ENCODE measurements around the gene ANKRD40. TPM values are rescaled to one million over a fixed set of nuclear protein-coding genes. Genes with fewer than 3 reads are reported as not detected.

The ANKRD40 gene
- total and polyA plus RNA-seq, 2 donors (not counting 3 experiments of a cell fraction or from before 2014, with no cell fraction given) = 24.5 to 56.0 TPM

- peaks cover 31% of the 10 kb centered on the region for H3K4me1 ChIP-seq (ENCODE audit: control insufficient read depth, extremely low read depth, insufficient read depth, low read length)
- BruUV-seq (replicated peaks) = no TSS peak
- intact Hi-C loops (cut with micrococcal nuclease) = loop anchor here (1.0 kb wide), 2 partner anchors 7 to 22 kb away; no protein-coding TSS in a partner anchor
- ChIA-PET POLR2A (interaction anchor here (1.0 to 3.0 kb wide), 4 partner anchors 9 to 22 kb away, joined by 3 to 23 read pairs (median 4); no protein-coding TSS in a partner anchor), CTCF (interaction anchor here (0.6 to 3.9 kb wide), 11 partner anchors 10 to 399 kb away, joined by 4 to 29 read pairs (median 9); no protein-coding TSS in a partner anchor)
- H3K27ac ChIP-seq (ENCODE audit: insufficient read depth, low read depth, low read length) = peak overlapping the region; percentile 90
- no peaks in the 10 kb centered on the region for H3K79me2 ChIP-seq (ENCODE audit: control insufficient read depth, insufficient read depth, low read length)
- FAIRE-seq = no peak
- no peaks in the 10 kb centered on the region for H4K20me1 ChIP-seq (replicated peaks; ENCODE audit: control insufficient read depth, extremely low read depth, insufficient read depth, low read length)
- peak overlapping the region; percentile 44 for H2AFZ ChIP-seq (ENCODE audit: low read depth, low read length)
- H3K4me2 ChIP-seq (ENCODE audit: insufficient read depth, low read length) = no peak overlapping the region
- no peaks in the 10 kb centered on the region for H3K9me1 ChIP-seq (replicated peaks; ENCODE audit: control insufficient read depth, extremely low read depth, insufficient read depth, low read length)
- no peak for TF ChIP-seq GATA2 (IDR thresholded peaks at IDR 0.05; ENCODE audit: insufficient read depth, insufficient read length, low read depth, low read length)
- no peak for TF ChIP-seq POLR2A (IDR thresholded peaks at IDR 0.05; ENCODE audit: low read depth, low read length)
- TF ChIP-seq MYC (IDR thresholded peaks at IDR 0.05; ENCODE audit: low read depth, low read length) = no peak
- no peak for TF ChIP-seq CTCF (IDR thresholded peaks at IDR 0.05; ENCODE audit: extremely low read depth in 1 of 2, insufficient read depth in 1 of 2, low read depth in 1 of 2, low read length in 2 of 2)
- TF ChIP-seq JUN (IDR thresholded peaks at IDR 0.05; ENCODE audit: borderline replicate concordance, insufficient read depth, insufficient read length, low read depth) = no peak
- no peak for TF ChIP-seq POLR2AphosphoS5 (IDR thresholded peaks at IDR 0.05; ENCODE audit: insufficient read depth, low read depth, low read length)
- TF ChIP-seq EZH2 (IDR thresholded peaks at IDR 0.05; ENCODE audit: borderline replicate concordance, low read depth, low read length, severe bottlenecking) = no peak
- no peaks in the 10 kb centered on the region for H3K36me3 ChIP-seq (ENCODE audit: control insufficient read depth in 2 of 2, extremely low read depth in 1 of 2, insufficient read depth in 2 of 2, low read length in 2 of 2)
- peak; percentile 32 for DNase-seq (ENCODE audit: low read depth, low spot score)
- H3K9ac ChIP-seq (replicated peaks; ENCODE audit: extremely low read depth, insufficient read depth, low read length) = no peak overlapping the region
- no peaks in the 10 kb centered on the region for H3K27me3 ChIP-seq (ENCODE audit: control insufficient read depth in 2 of 2, insufficient read depth in 2 of 2, low read length in 2 of 2)
- H3K9me3 ChIP-seq (replicated peaks; ENCODE audit: control insufficient read depth, insufficient read depth, low read length) = no peaks in the 10 kb centered on the region
- no peak overlapping the region for H3K4me3 ChIP-seq (replicated peaks in 1 of 3; ENCODE audit: insufficient read depth in 1 of 3, low read depth in 1 of 3, low read length in 3 of 3)
- dilution Hi-C loops (cut with MboI; ENCODE audit: extremely low pct_ligation_motif_present, low sequenced_read_pairs) = no loop called here
These were observed 46.8 kb downstream of the ANKRD40 start for GRCh38 chr17:50660887-50661345.
